ENCODE results near the gene ZNF331. TPM values are rescaled to one million over a fixed set of nuclear protein-coding genes. Genes with fewer than 3 reads are reported as not detected.

ZNF331 gene
- total and polyA plus RNA-seq, 2 of the 4 experiments (the other 2 are of a cell fraction) = 6.6 to 11.1 TPM

GRCh38 chr19:53552001-53552721 is 14.2 kb downstream of the ZNF331 start:
- Histone ChIP-seq H3K9me1 (ENCODE audit: insufficient read depth, low read length) (no peaks in the 10 kb centered on the region), H2AK5ac (ENCODE audit: low read depth, low read length) (no peak overlapping the region), H3K79me1 (ENCODE audit: low read depth in 1 of 2, low read length in 2 of 2) (peaks cover 4 to 16% of the 10 kb centered on the region in 2 experiments; a peak in 2 of 4 replicates), H3K27me3 (ENCODE audit: control insufficient read depth, insufficient read depth, low read length) (no peaks in the 10 kb centered on the region), H2BK5ac (ENCODE audit: low read depth, low read length, poor library complexity, severe bottlenecking) (no peak overlapping the region), H3K4ac (ENCODE audit: low read depth, low read length) (no peak overlapping the region; the same call in 1 of the 2 replicates), H3K14ac (replicated peaks; ENCODE audit: low read depth, low read length) (no peak overlapping the region), H4K5ac (ENCODE audit: low read depth, low read length) (no peak overlapping the region), H4K8ac (ENCODE audit: low read depth in 2 of 2, low read length in 2 of 2) (no peak overlapping the region), H3K27ac (ENCODE audit: insufficient read depth, low read length) (no peak overlapping the region), H3K23ac (ENCODE audit: low read depth, low read length) (no peak overlapping the region), H4K20me1 (ENCODE audit: insufficient read depth, low read length) (no peaks in the 10 kb centered on the region), H2BK120ac (ENCODE audit: low read depth, low read length) (no peak overlapping the region), H3K4me3 (ENCODE audit: insufficient read depth, low read depth, low read length) (no peak overlapping the region), H4K91ac (ENCODE audit: insufficient read depth, low read depth, low read length) (no peak overlapping the region), H2AFZ (replicated peaks; ENCODE audit: low read length, poor library complexity) (no peak overlapping the region), H2BK20ac (ENCODE audit: low read depth, low read length) (no peak overlapping the region), H2BK15ac (ENCODE audit: low read depth, low read length) (no peak overlapping the region), H3K4me2 (ENCODE audit: low read depth, low read length) (no peak overlapping the region), H2AK9ac (replicated peaks; ENCODE audit: low read depth, low read length, poor library complexity) (no peak overlapping the region), H3K56ac (ENCODE audit: extremely low read depth, insufficient read depth, low read length) (no peak overlapping the region), H3K18ac (ENCODE audit: low read depth, low read length) (no peak overlapping the region), H3K9ac (ENCODE audit: low read depth, low read length) (no peak overlapping the region), H3K9me3 (ENCODE audit: control insufficient read depth, insufficient read depth, low read length) (no peaks in the 10 kb centered on the region), H3K4me1 (ENCODE audit: control insufficient read depth, insufficient read depth, low read length) (peaks cover 2% of the 10 kb centered on the region), H3K36me3 (ENCODE audit: control insufficient read depth, insufficient read depth, low read length) (no peaks in the 10 kb centered on the region)
- dilution Hi-C loops (cut with HindIII; ENCODE audit: low sequenced_read_pairs, unreplicated experiment) (no loop called here), in situ Hi-C loops (cut with MboI; ENCODE audit: low sequenced_read_pairs) (no loop called here), intact Hi-C loops (cut with micrococcal nuclease) (no loop called here)
- no peak for TF ChIP-seq MAZ (IDR thresholded peaks at IDR 0.05; ENCODE audit: borderline replicate concordance, low read depth, low read length)
- TF ChIP-seq MXI1 (IDR thresholded peaks at IDR 0.05; ENCODE audit: borderline replicate concordance, low read depth, low read length) = no peak
- TF ChIP-seq BHLHE40 (IDR thresholded peaks at IDR 0.05; ENCODE audit: low read depth, low read length) = no peak
- DNase-seq (no peak), ATAC-seq (ENCODE audit: low read depth) (no peak)
- no TSS peak for BruUV-seq (replicated peaks)
- 100% methylated on average over 1 of the region's 6 CpGs; no CpG with 5 or more reads in 1 of the 2 experiments for WGBS, 2 experiments (ENCODE audit: extremely low coverage in 2 of 2, insufficient read length in 1 of 2)
- POLR2A ChIA-PET (ENCODE audit: unreplicated experiment) = no interaction called here
- CTCF ChIA-PET = no interaction called here

Data from IMR-90 (cell line).